ENCODE data around the gene RASSF3.

The RASSF3 gene

GRCh38 chr12:64739778-64740177 is 129.5 kb downstream of the RASSF3 start:
- H3K9me3 Mint-ChIP-seq: no peaks in the 10 kb centered on the region
- H3K4me1 Mint-ChIP-seq: no peaks in the 10 kb centered on the region
- H3K27ac Mint-ChIP-seq: no peak overlapping the region
- H3K4me3 Mint-ChIP-seq: no peak overlapping the region
- peaks cover 82% of the 10 kb centered on the region for H3K36me3 Mint-ChIP-seq (ENCODE audit: low read depth)
- no peaks in the 10 kb centered on the region for H3K27me3 Mint-ChIP-seq (ENCODE audit: low read depth)
- TF ChIP-seq CTCF (IDR thresholded peaks at IDR 0.05; ENCODE audit: unreplicated experiment in 3 of 3): no peak

DNA sequence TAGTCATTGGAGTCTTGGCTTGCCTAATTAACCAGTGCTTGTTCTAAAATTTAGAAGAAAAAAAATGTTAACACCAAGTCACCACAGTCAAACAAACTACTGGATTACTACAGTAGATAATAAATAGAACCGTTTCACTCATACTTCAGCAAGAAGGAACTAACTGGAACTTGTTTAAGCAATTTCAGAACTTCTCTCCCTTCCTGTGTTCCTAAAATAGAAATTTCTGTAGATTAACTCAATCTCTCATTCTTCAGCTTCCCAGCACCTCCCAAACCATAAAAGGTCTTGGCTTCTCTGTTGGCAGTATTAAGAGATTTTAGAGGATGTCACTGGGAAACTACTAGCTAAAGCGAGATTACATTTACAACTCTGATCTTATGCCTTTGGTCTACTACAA is 130.4 kb downstream of the RASSF3 start:
- H3K9me3 Mint-ChIP-seq: no peaks in the 10 kb centered on the region
- no peak overlapping the region for H3K4me3 Mint-ChIP-seq
- H3K4me1 Mint-ChIP-seq: no peaks in the 10 kb centered on the region
- H3K36me3 Mint-ChIP-seq (ENCODE audit: low read depth): peaks cover 89% of the 10 kb centered on the region
- no peaks in the 10 kb centered on the region for H3K27me3 Mint-ChIP-seq (ENCODE audit: low read depth)
- no peak for TF ChIP-seq CTCF (IDR thresholded peaks at IDR 0.05; ENCODE audit: unreplicated experiment in 3 of 3)
- no peak overlapping the region for H3K27ac Mint-ChIP-seq

GRCh38 chr12:64742416-64742815 is 132.1 kb downstream of the RASSF3 start:
- H3K9me3 Mint-ChIP-seq: no peaks in the 10 kb centered on the region
- H3K27me3 Mint-ChIP-seq (ENCODE audit: low read depth): no peaks in the 10 kb centered on the region
- TF ChIP-seq CTCF (IDR thresholded peaks at IDR 0.05; ENCODE audit: unreplicated experiment in 3 of 3): no peak
- no peaks in the 10 kb centered on the region for H3K4me1 Mint-ChIP-seq
- no peak overlapping the region for H3K4me3 Mint-ChIP-seq
- peaks cover 84% of the 10 kb centered on the region for H3K36me3 Mint-ChIP-seq (ENCODE audit: low read depth)
- no peak overlapping the region for H3K27ac Mint-ChIP-seq

DNA sequence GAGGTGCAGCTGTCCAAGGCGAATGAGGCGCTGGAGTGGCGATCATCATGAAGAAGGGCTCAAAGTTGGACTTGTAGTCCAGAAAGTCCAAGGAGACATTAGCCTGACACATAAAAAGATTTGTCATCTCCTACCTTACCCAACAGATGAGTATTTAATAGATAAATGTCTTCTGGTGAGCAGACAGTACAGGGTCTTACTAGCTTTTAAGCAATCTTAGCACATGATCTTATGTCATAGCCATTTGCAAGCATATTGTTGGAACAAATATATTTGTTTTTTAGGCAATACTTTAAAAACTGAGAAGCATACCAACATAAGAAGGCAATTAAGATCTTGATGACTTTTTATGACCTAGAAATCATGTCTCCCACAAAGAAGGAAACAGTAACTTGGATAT is 132.9 kb downstream of the RASSF3 start:
- Mint-ChIP-seq H3K36me3 (ENCODE audit: low read depth) (peaks cover 82% of the 10 kb centered on the region), H3K27ac (no peak overlapping the region), H3K27me3 (ENCODE audit: low read depth) (no peaks in the 10 kb centered on the region), H3K4me1 (no peaks in the 10 kb centered on the region), H3K4me3 (no peak overlapping the region), H3K9me3 (no peaks in the 10 kb centered on the region)
- no peak for TF ChIP-seq CTCF (IDR thresholded peaks at IDR 0.05; ENCODE audit: unreplicated experiment in 3 of 3)

GRCh38 chr12:64744422-64745258 is 134.3 kb downstream of the RASSF3 start:
- H3K36me3 Mint-ChIP-seq (ENCODE audit: low read depth): peaks cover 77% of the 10 kb centered on the region
- TF ChIP-seq CTCF (IDR thresholded peaks at IDR 0.05; ENCODE audit: unreplicated experiment in 3 of 3): no peak
- H3K4me1 Mint-ChIP-seq: no peaks in the 10 kb centered on the region
- H3K27ac Mint-ChIP-seq: no peak overlapping the region
- no peaks in the 10 kb centered on the region for H3K9me3 Mint-ChIP-seq
- H3K27me3 Mint-ChIP-seq (ENCODE audit: low read depth): no peaks in the 10 kb centered on the region
- no peak overlapping the region for H3K4me3 Mint-ChIP-seq

GRCh38 chr12:64745259-64745807 is 135.0 kb downstream of the RASSF3 start:
- Mint-ChIP-seq H3K4me3 (no peak overlapping the region), H3K36me3 (ENCODE audit: low read depth) (peaks cover 72% of the 10 kb centered on the region), H3K9me3 (no peaks in the 10 kb centered on the region), H3K27me3 (ENCODE audit: low read depth) (no peaks in the 10 kb centered on the region), H3K27ac (no peak overlapping the region), H3K4me1 (no peaks in the 10 kb centered on the region)
- no peak for TF ChIP-seq CTCF (IDR thresholded peaks at IDR 0.05; ENCODE audit: unreplicated experiment in 3 of 3)
